Neural progenitor cell (in vitro differentiated cells): Measurements from ENCODE around the gene YIPF6. TPM values are rescaled to one million over a fixed set of nuclear protein-coding genes. Genes with fewer than 3 reads are reported as not detected.

Experiments
- DNase-seq: peaks from one replicate; pipeline ENCODE4 v3.0.0-alpha.2; 2016; ENCODE audit warnings: low spot score
- H2AFZ ChIP-seq: fragments of 200-600 bp; sonication (generic); replicated peaks from 2 replicates; pipeline ENCODE4 v1.6.1; 2016; ENCODE audit warnings: antibody characterized with exemption
- H3F3A ChIP-seq: fragments of 200-600 bp; sonication (generic); 2 replicates; pipeline ENCODE4 v1.6.1; 2016; ENCODE audit warnings: antibody characterized with exemption, low read depth
- H3K27ac ChIP-seq: fragments of 200-600 bp; sonication (generic); 2 replicates; pipeline ENCODE4 v1.5.1; 2016; ENCODE audit warnings: mild to moderate bottlenecking
- H3K27me3 ChIP-seq: fragments of 200-600 bp; sonication (generic); 2 replicates; pipeline ENCODE4 v1.6.1; 2016; ENCODE audit warnings: mild to moderate bottlenecking, moderate library complexity
- H3K36me3 ChIP-seq: fragments of 200-600 bp; sonication (generic); 2 replicates; pipeline ENCODE4 v1.5.1; 2016
- H3K4me1 ChIP-seq: fragments of 200-600 bp; sonication (generic); 2 replicates; pipeline ENCODE4 v1.6.1; 2016; ENCODE audit warnings: mixed run types
- H3K4me2 ChIP-seq: fragments of 200-600 bp; sonication (generic); 2 replicates; pipeline ENCODE4 v1.6.1; 2016
- H3K4me3 ChIP-seq: fragments of 200-600 bp; sonication (generic); 2 replicates; pipeline ENCODE4 v1.5.1; 2016
- H3K79me2 ChIP-seq: fragments of 200-600 bp; sonication (generic); 2 replicates; pipeline ENCODE4 v1.6.1; 2016; ENCODE audit warnings: low read depth
- H3K9ac ChIP-seq: fragments of 200-600 bp; sonication (generic); 2 replicates; pipeline ENCODE4 v1.6.1; 2016
- H3K9me3 ChIP-seq: fragments of 200-600 bp; sonication (generic); 2 replicates; pipeline ENCODE4 v1.5.1; 2016; ENCODE audit warnings: low read depth
- H4K20me1 ChIP-seq: fragments of 200-600 bp; sonication (generic); 2 replicates; pipeline ENCODE4 v1.6.1; 2016; ENCODE audit warnings: low read depth
- H3K27ac Mint-ChIP-seq: 3 replicates; pipeline ENCODE4 v1.8.0; 2021; ENCODE audit warnings: mixed read lengths
- H3K27me3 Mint-ChIP-seq: 2 replicates; pipeline ENCODE4 v1.8.0; 2022; ENCODE audit warnings: low read depth, mild to moderate bottlenecking, inconsistent platforms, moderate library complexity, mixed read lengths; ENCODE audit not compliant: insufficient read depth
- H3K36me3 Mint-ChIP-seq: 3 replicates; pipeline ENCODE4 v1.8.0; 2021; ENCODE audit warnings: mixed read lengths
- H3K4me1 Mint-ChIP-seq: 3 replicates; pipeline ENCODE4 v1.8.0; 2021; ENCODE audit warnings: mixed read lengths
- H3K4me3 Mint-ChIP-seq: 3 replicates; pipeline ENCODE4 v1.8.0; 2021; ENCODE audit warnings: mild to moderate bottlenecking, moderate library complexity, mixed read lengths
- H3K9me3 Mint-ChIP-seq: 3 replicates; pipeline ENCODE4 v1.8.0; 2020; ENCODE audit warnings: mixed read lengths
- EZH2 ChIP-seq: fragments of 200-600 bp; sonication (generic); IDR thresholded peaks from 2 replicates; pipeline ENCODE4 v1.6.1; 2017; ENCODE audit warnings: antibody characterized with exemption, mild to moderate bottlenecking, moderate library complexity
- EZH2phosphoT487 ChIP-seq: fragments of 200-600 bp; sonication (generic); IDR thresholded peaks from 2 replicates; pipeline ENCODE4 v1.6.1; 2017; ENCODE audit warnings: antibody characterized with exemption
- total RNA-seq: library from RNA; depleted of rRNA; stranded (reverse); fragments of >200 nt; gene quantifications from 2 replicates; pipeline ENCODE4 v1.2.3, GENCODE V29; 2015; ENCODE audit warnings: low replicate concordance
- TF ChIP-seq, protein P1 (sequence below): fragments of 200-600 bp; sonication (generic); IDR thresholded peaks from 2 replicates; pipeline ENCODE4 v1.5.1; 2017; ENCODE audit warnings: antibody characterized with exemption, mild to moderate bottlenecking

The YIPF6 gene
- total RNA-seq, 1 donor from 2014 or later, result 42.3 TPM

DNA sequence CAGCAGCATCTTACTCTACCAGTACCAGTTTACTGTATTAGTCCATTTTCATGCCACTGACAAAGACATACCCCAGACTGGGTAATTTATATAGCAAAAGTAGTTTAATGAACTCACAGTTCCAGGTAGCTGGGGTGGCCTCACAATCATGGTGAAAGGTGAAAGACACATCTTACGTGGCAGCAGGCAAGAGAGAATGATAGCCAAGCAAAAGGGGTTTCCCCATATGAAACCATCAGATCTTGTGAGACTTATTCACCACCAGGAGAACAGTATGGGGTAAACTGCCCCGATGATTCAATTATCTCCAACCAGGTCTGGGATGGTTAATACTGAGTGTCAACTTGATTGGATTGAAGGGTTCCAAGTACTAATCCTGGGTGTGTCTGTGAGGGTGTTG is 69.3 kb downstream of the YIPF6 start:
- H3K27me3 Mint-ChIP-seq, result peaks cover 2% of the 10 kb centered on the region
- no peak overlapping the region for H3K4me3 Mint-ChIP-seq

DNA sequence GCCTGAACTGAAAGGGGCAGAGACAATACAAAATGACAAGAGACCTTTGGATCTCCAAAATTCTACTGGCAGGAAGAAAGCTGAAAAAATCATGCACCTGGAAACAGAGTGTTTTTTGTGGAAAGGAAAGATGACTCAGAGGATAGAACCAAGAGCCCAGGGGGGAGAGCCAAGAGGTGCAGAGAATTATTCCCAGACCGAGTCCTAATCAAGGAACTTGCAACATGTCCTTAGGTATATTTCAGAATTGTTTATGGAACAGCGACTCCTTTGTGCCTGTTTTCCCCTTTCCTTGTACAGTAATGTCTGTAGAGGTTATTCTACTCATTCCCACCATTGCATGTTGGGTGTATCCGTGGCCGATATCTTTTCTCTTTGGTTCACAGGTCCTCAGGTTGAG is 71.7 kb downstream of the YIPF6 start:
- Histone ChIP-seq H3K9ac (no peak overlapping the region), H3K9me3 (no peaks in the 10 kb centered on the region), H3K4me2 (no peak overlapping the region), H3K4me1 (no peaks in the 10 kb centered on the region), H3K4me3 (no peak overlapping the region), H3K27ac (no peak overlapping the region), H3K27me3 (no peaks in the 10 kb centered on the region), H2AFZ (no peak overlapping the region), H4K20me1 (no peaks in the 10 kb centered on the region), H3K36me3 (no peaks in the 10 kb centered on the region), H3F3A (no peaks in the 10 kb centered on the region), H3K79me2 (no peaks in the 10 kb centered on the region)
- DNase-seq, result no peak
- Mint-ChIP-seq H3K4me3 (no peak overlapping the region), H3K27me3 (peaks cover 4% of the 10 kb centered on the region), H3K27ac (no peak overlapping the region), H3K4me1 (no peaks in the 10 kb centered on the region), H3K9me3 (peaks cover 3% of the 10 kb centered on the region), H3K36me3 (no peaks in the 10 kb centered on the region)
- TF ChIP-seq EZH2, result no peak
- TF ChIP-seq, protein P1, sequence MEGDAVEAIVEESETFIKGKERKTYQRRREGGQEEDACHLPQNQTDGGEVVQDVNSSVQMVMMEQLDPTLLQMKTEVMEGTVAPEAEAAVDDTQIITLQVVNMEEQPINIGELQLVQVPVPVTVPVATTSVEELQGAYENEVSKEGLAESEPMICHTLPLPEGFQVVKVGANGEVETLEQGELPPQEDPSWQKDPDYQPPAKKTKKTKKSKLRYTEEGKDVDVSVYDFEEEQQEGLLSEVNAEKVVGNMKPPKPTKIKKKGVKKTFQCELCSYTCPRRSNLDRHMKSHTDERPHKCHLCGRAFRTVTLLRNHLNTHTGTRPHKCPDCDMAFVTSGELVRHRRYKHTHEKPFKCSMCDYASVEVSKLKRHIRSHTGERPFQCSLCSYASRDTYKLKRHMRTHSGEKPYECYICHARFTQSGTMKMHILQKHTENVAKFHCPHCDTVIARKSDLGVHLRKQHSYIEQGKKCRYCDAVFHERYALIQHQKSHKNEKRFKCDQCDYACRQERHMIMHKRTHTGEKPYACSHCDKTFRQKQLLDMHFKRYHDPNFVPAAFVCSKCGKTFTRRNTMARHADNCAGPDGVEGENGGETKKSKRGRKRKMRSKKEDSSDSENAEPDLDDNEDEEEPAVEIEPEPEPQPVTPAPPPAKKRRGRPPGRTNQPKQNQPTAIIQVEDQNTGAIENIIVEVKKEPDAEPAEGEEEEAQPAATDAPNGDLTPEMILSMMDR, result no peak
- TF ChIP-seq EZH2phosphoT487, result no peak

More for the DNA sequence above, 69.3 kb downstream of the YIPF6 start:
- TF ChIP-seq EZH2phosphoT487 (no peak), EZH2 (no peak)
- TF ChIP-seq, protein P1, result no peak
- H3K79me2 ChIP-seq, result no peaks in the 10 kb centered on the region
- no peak overlapping the region for H3K27ac ChIP-seq
- no peaks in the 10 kb centered on the region for H3K4me1 Mint-ChIP-seq
- no peaks in the 10 kb centered on the region for H3K9me3 ChIP-seq
- H4K20me1 ChIP-seq, result no peaks in the 10 kb centered on the region
- no peak overlapping the region for H3K9ac ChIP-seq
- no peak overlapping the region for H3K4me2 ChIP-seq
- no peaks in the 10 kb centered on the region for H3K4me1 ChIP-seq
- no peaks in the 10 kb centered on the region for H3K27me3 ChIP-seq
- no peak for DNase-seq
- H3F3A ChIP-seq, result no peaks in the 10 kb centered on the region
- H3K36me3 ChIP-seq, result no peaks in the 10 kb centered on the region
- H3K9me3 Mint-ChIP-seq, result peaks cover 3% of the 10 kb centered on the region
- no peak overlapping the region for H2AFZ ChIP-seq
- H3K27ac Mint-ChIP-seq, result no peak overlapping the region
- H3K4me3 ChIP-seq, result no peak overlapping the region
- H3K36me3 Mint-ChIP-seq, result no peaks in the 10 kb centered on the region

DNA sequence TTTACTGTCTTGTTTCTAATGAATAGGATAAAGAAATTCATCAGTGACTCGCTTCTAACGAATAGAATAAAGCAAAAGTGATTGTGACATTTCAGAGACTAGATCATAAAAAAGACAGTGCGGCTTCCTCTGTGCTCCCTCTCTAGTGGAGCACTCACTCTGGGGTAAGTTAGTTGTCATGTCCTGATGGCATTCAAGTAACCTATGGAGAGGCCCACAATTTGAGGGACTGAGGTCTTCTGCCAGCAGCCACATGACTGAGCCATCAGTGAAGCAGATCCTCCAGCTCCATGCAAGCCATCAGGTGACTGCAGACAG is 72.4 kb downstream of the YIPF6 start:
- no peaks in the 10 kb centered on the region for H3K79me2 ChIP-seq
- H4K20me1 ChIP-seq, result no peaks in the 10 kb centered on the region
- no peaks in the 10 kb centered on the region for H3K27me3 ChIP-seq
- Mint-ChIP-seq H3K9me3 (peaks cover 3% of the 10 kb centered on the region), H3K36me3 (no peaks in the 10 kb centered on the region), H3K4me3 (no peak overlapping the region), H3K27me3 (peaks cover 4% of the 10 kb centered on the region), H3K27ac (no peak overlapping the region), H3K4me1 (no peaks in the 10 kb centered on the region)
- TF ChIP-seq EZH2, result no peak
- no peak overlapping the region for H3K4me2 ChIP-seq
- no peak overlapping the region for H2AFZ ChIP-seq
- no peaks in the 10 kb centered on the region for H3F3A ChIP-seq
- H3K36me3 ChIP-seq, result no peaks in the 10 kb centered on the region
- no peak for DNase-seq
- H3K4me3 ChIP-seq, result no peak overlapping the region
- no peaks in the 10 kb centered on the region for H3K4me1 ChIP-seq
- no peak overlapping the region for H3K27ac ChIP-seq
- H3K9ac ChIP-seq, result no peak overlapping the region
- no peaks in the 10 kb centered on the region for H3K9me3 ChIP-seq

DNA sequence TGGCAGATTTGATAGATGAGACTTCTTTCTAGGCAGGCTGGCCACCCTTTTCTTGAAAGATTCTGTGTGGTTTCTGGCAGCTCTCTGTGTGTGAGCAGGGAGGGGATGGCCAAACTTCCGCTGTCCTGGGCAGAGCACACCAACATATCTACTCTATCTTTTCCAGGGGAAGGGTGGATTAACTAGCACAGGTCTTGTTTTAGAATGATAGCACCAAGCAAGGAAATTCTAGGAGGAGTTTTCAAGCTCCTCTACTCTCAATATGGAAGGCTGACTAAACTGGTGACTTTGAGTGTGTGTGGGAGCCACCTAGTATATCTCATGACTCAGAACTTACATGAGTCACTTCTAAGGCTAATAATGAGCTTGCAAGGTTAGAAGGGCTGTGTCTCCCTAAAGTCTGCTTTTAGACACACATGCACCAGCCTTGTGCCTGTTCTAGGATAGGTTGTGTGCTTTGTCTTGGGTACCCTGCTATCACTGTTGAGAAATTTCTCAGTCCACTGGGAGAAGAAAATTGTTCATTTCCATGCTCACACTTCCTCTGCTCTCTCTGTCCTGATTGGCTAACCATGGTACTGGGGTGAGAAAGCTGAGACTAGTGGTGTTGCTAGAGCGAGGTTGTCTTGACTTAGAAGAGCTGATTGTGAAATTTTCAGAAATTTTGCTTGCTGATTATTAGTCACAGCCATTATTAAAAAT is 72.9 kb downstream of the YIPF6 start:
- H3K9me3 ChIP-seq, result no peaks in the 10 kb centered on the region

More for the DNA sequence above, 72.9 kb downstream of the YIPF6 start:
- no peak overlapping the region for H2AFZ ChIP-seq
- H3K4me2 ChIP-seq, result no peak overlapping the region
- peaks cover 4% of the 10 kb centered on the region for H3K27me3 Mint-ChIP-seq
- TF ChIP-seq, protein P1, result no peak
- no peak for TF ChIP-seq EZH2phosphoT487
- no peak for TF ChIP-seq EZH2
- H3K36me3 Mint-ChIP-seq, result no peaks in the 10 kb centered on the region
- H3K36me3 ChIP-seq, result no peaks in the 10 kb centered on the region
- H3K9me3 Mint-ChIP-seq, result peaks cover 3% of the 10 kb centered on the region
- H3K79me2 ChIP-seq, result no peaks in the 10 kb centered on the region
- no peak for DNase-seq
- no peaks in the 10 kb centered on the region for H3K27me3 ChIP-seq
- no peaks in the 10 kb centered on the region for H3K4me1 ChIP-seq
- H3K4me3 Mint-ChIP-seq, result no peak overlapping the region
- no peaks in the 10 kb centered on the region for H3K4me1 Mint-ChIP-seq
- no peak overlapping the region for H3K9ac ChIP-seq
- no peaks in the 10 kb centered on the region for H4K20me1 ChIP-seq
- H3K27ac ChIP-seq, result no peak overlapping the region
- no peaks in the 10 kb centered on the region for H3F3A ChIP-seq
- H3K4me3 ChIP-seq, result no peak overlapping the region
- H3K27ac Mint-ChIP-seq, result no peak overlapping the region
